HEK293T (cell line): ENCODE data around the gene FBXL7.

Source experiments
- CTCF ChIA-PET: fragments of 350-600 bp; formaldehyde crosslinking; extraction: SDS; loops from one replicate; lab custom pipeline; 2021; ENCODE audit warnings: antibody characterized with exemption, inconsistent platforms; lab: Yijun Ruan, JAX
- POLR2A ChIA-PET: fragments of 350-600 bp; formaldehyde crosslinking; extraction: SDS; loops from one replicate; lab custom pipeline; 2020; ENCODE audit warnings: antibody characterized with exemption, inconsistent platforms; lab: Yijun Ruan, JAX
- DNase-seq: peaks from one replicate; pipeline ENCODE4 v3.0.0; 2012; ENCODE audit warnings: mixed read lengths; ENCODE audit errors: extremely low spot score
- ARNT ChIP-seq: fragments of 450-650 bp; IDR thresholded peaks from 2 replicates; pipeline ENCODE4 v1.6.1; 2017; ENCODE audit warnings: mild to moderate bottlenecking
- BHLHE40 ChIP-seq: fragments of 450-650 bp; IDR thresholded peaks from 2 replicates; pipeline ENCODE4 v1.6.1; 2016; ENCODE audit warnings: mild to moderate bottlenecking, moderate library complexity, borderline replicate concordance
- CTBP1 ChIP-seq: fragments of 450-650 bp; IDR thresholded peaks from 2 replicates; pipeline ENCODE4 v1.6.1; 2016; ENCODE audit warnings: borderline replicate concordance
- ELF4 ChIP-seq: fragments of 450-650 bp; IDR thresholded peaks from 2 replicates; pipeline ENCODE4 v1.6.1; 2017; ENCODE audit warnings: antibody characterized with exemption
- FOXA1 ChIP-seq: fragments of 450-650 bp; IDR thresholded peaks from 2 replicates; pipeline ENCODE4 v1.6.1; 2016; ENCODE audit warnings: mild to moderate bottlenecking
- FOXK2 ChIP-seq: fragments of 450-650 bp; IDR thresholded peaks from 2 replicates; pipeline ENCODE4 v1.6.1; 2016; ENCODE audit warnings: mild to moderate bottlenecking
- FOXM1 ChIP-seq: fragments of 450-650 bp; IDR thresholded peaks from 2 replicates; pipeline ENCODE4 v1.6.1; 2017; ENCODE audit warnings: mild to moderate bottlenecking, borderline replicate concordance
- HDGF ChIP-seq: fragments of 450-650 bp; IDR thresholded peaks from 2 replicates; pipeline ENCODE4 v1.6.1; 2017; ENCODE audit warnings: antibody characterized with exemption, borderline replicate concordance
- L3MBTL2 ChIP-seq: fragments of 450-650 bp; conservative IDR thresholded peaks from 2 replicates; pipeline ENCODE4 v1.6.1; 2016; ENCODE audit warnings: mild to moderate bottlenecking
- LEF1 ChIP-seq: fragments of 450-650 bp; IDR thresholded peaks from 2 replicates; pipeline ENCODE4 v1.6.1; 2017; ENCODE audit warnings: mild to moderate bottlenecking, borderline replicate concordance
- NFRKB ChIP-seq: fragments of 450-650 bp; IDR thresholded peaks from 2 replicates; pipeline ENCODE4 v1.6.1; 2016; ENCODE audit warnings: mild to moderate bottlenecking, moderate library complexity
- PKNOX1 ChIP-seq: fragments of 450-650 bp; IDR thresholded peaks from 2 replicates; pipeline ENCODE4 v1.6.1; 2016
- SP1 ChIP-seq: fragments of 450-650 bp; IDR thresholded peaks from 2 replicates; pipeline ENCODE4 v1.6.1; 2017
- SUZ12 ChIP-seq: fragments of 450-650 bp; IDR thresholded peaks from 2 replicates; pipeline ENCODE4 v1.6.1; 2016; ENCODE audit warnings: mild to moderate bottlenecking
- TARDBP ChIP-seq: fragments of 450-650 bp; IDR thresholded peaks from 2 replicates; pipeline ENCODE4 v1.6.1; 2016
- ZNF384 ChIP-seq: fragments of 450-650 bp; IDR thresholded peaks from 2 replicates; pipeline ENCODE4 v1.6.1; 2016

The FBXL7 gene

GRCh38 chr5:15703901-15704300, 203.9 kb downstream of the FBXL7 start:
- CTCF ChIA-PET, result no interaction called here
- no peak for TF ChIP-seq BHLHE40
- TF ChIP-seq ARNT, result no peak
- TF ChIP-seq SP1, result no peak
- TF ChIP-seq ELF4, result no peak
- no peak for TF ChIP-seq SUZ12
- no peak for TF ChIP-seq NFRKB
- no peak for TF ChIP-seq ZNF384
- TF ChIP-seq CTBP1, result no peak
- no peak for TF ChIP-seq FOXM1
- no peak for TF ChIP-seq FOXA1
- TF ChIP-seq L3MBTL2, result no peak
- no peak for TF ChIP-seq LEF1
- TF ChIP-seq PKNOX1, result no peak
- no peak for DNase-seq
- POLR2A ChIA-PET, result no interaction called here

- POLR2A ChIA-PET, result no interaction called here
- CTCF ChIA-PET, result no interaction called here
- no peak for DNase-seq
- TF ChIP-seq HDGF (no peak), CTBP1 (no peak), FOXA1 (no peak), ZNF384 (no peak)
These were observed 204.5 kb downstream of the FBXL7 start for GRCh38 chr5:15704397-15704947.

GRCh38 chr5:15707631-15708030, 207.7 kb downstream of the FBXL7 start:
- no peak for TF ChIP-seq FOXA1
- no peak for TF ChIP-seq TARDBP
- no peak for TF ChIP-seq ELF4
- no peak for TF ChIP-seq PKNOX1
- no peak for TF ChIP-seq HDGF
- no peak for TF ChIP-seq FOXK2
- TF ChIP-seq CTBP1, result no peak
- no peak for TF ChIP-seq LEF1
- no peak for DNase-seq
- CTCF ChIA-PET, result no interaction called here

GRCh38 chr5:15711892-15712291, 211.9 kb downstream of the FBXL7 start:
- POLR2A ChIA-PET, result no interaction called here
- DNase-seq, result no peak
- CTCF ChIA-PET, result no interaction called here
- no peak for TF ChIP-seq FOXK2
- no peak for TF ChIP-seq FOXM1
- TF ChIP-seq BHLHE40, result no peak
- TF ChIP-seq ZNF384, result no peak
- no peak for TF ChIP-seq FOXA1
- no peak for TF ChIP-seq LEF1
- TF ChIP-seq TARDBP, result no peak

More at GRCh38 chr5:15707631-15708030, 207.7 kb downstream of the FBXL7 start:
- POLR2A ChIA-PET, result no interaction called here

- POLR2A ChIA-PET, result no interaction called here
- CTCF ChIA-PET, result no interaction called here
- DNase-seq, result no peak
- TF ChIP-seq FOXA1 (no peak), LEF1 (no peak), SUZ12 (no peak), BHLHE40 (no peak), NFRKB (no peak), FOXK2 (no peak), PKNOX1 (no peak), SP1 (no peak), ZNF384 (no peak), HDGF (no peak), ELF4 (no peak), FOXM1 (no peak), ARNT (no peak), TARDBP (no peak), L3MBTL2 (no peak), CTBP1 (no peak)
These were observed 215.6 kb downstream of the FBXL7 start for GRCh38 chr5:15715535-15715934.

GRCh38 chr5:15715967-15716366, 216.0 kb downstream of the FBXL7 start:
- POLR2A ChIA-PET, result no interaction called here

GRCh38 chr5:15717001-15717400, 217.0 kb downstream of the FBXL7 start:
- ChIA-PET POLR2A (no interaction called here), CTCF (no interaction called here)
- TF ChIP-seq ELF4, result no peak
- no peak for TF ChIP-seq ARNT
- TF ChIP-seq PKNOX1, result no peak
- TF ChIP-seq FOXM1, result no peak
- TF ChIP-seq ZNF384, result no peak
- TF ChIP-seq HDGF, result no peak
- no peak for TF ChIP-seq TARDBP
- TF ChIP-seq NFRKB, result no peak
- no peak for TF ChIP-seq SP1
- TF ChIP-seq FOXK2, result no peak
- TF ChIP-seq CTBP1, result no peak
- no peak for TF ChIP-seq FOXA1
- no peak for TF ChIP-seq BHLHE40
- no peak for TF ChIP-seq SUZ12
- TF ChIP-seq LEF1, result no peak
- TF ChIP-seq L3MBTL2, result no peak
- no peak for DNase-seq

More at GRCh38 chr5:15715967-15716366, 216.0 kb downstream of the FBXL7 start:
- no peak for DNase-seq
- TF ChIP-seq CTBP1, result no peak
- TF ChIP-seq NFRKB, result no peak
- TF ChIP-seq SUZ12, result no peak
- TF ChIP-seq BHLHE40, result no peak
- CTCF ChIA-PET, result no interaction called here
